Natural killer cell (primary cell): ENCODE results near the gene ATG13. TPM values are rescaled to one million over a fixed set of nuclear protein-coding genes. Genes with fewer than 3 reads are reported as not detected.
"Not testable (repeated sequence)": the region's sequence is repeated elsewhere in the genome, so short reads cannot be mapped to it uniquely, and the experiment has no call there.

ENCODE experiments used
- ATAC-seq, 3 donors: fragments of 150-1000 bp in 2 of 3; fragments of 200-7000 bp in 1 of 3; cut with Tn5 transposase; 1 replicate in 1 of 3; 2 replicates in 2 of 3; pipeline ENCODE4 v1.10.0; 2021; ENCODE audit warnings: mild to moderate bottlenecking in 2 of 3, moderate library complexity in 2 of 3
- DNase-seq, 2 donors: peaks; one replicate each; pipeline versions ENCODE4 v3.0.0 to v3.0.0-alpha.2; 2013 to 2021; ENCODE audit warnings: mixed read lengths in 1 of 2
- H3K27ac ChIP-seq: one replicate; pipeline ENCODE4 v1.5.1; 2013; ENCODE audit warnings: mild to moderate bottlenecking, low read length
- H3K27me3 ChIP-seq: one replicate; pipeline ENCODE4 v1.6.1; 2013; ENCODE audit warnings: low read length; ENCODE audit not compliant: control insufficient read depth, insufficient read depth
- H3K36me3 ChIP-seq: one replicate; pipeline ENCODE4 v1.6.1; 2013; ENCODE audit warnings: low read length; ENCODE audit not compliant: control insufficient read depth, insufficient read depth
- H3K4me1 ChIP-seq: one replicate; pipeline ENCODE4 v1.6.1; 2013; ENCODE audit warnings: low read length; ENCODE audit not compliant: control insufficient read depth, insufficient read depth
- H3K4me3 ChIP-seq: one replicate; pipeline ENCODE4 v1.5.1; 2013; ENCODE audit warnings: low read length
- H3K9me3 ChIP-seq: one replicate; pipeline ENCODE4 v1.6.1; 2013; ENCODE audit warnings: low read length; ENCODE audit not compliant: control insufficient read depth, insufficient read depth
- H3K27ac Mint-ChIP-seq, 2 donors: one replicate each; pipeline ENCODE4 v1.8.0; 2022; ENCODE audit warnings: mild to moderate bottlenecking in 2 of 2, mixed read lengths in 2 of 2, moderate library complexity in 1 of 2
- H3K27me3 Mint-ChIP-seq, 2 donors: one replicate each; pipeline ENCODE4 v1.8.0; 2022; ENCODE audit warnings: low read depth in 2 of 2, mixed read lengths in 2 of 2
- H3K36me3 Mint-ChIP-seq: one replicate; pipeline ENCODE4 v1.8.0; 2022; ENCODE audit warnings: mixed read lengths
- H3K4me1 Mint-ChIP-seq, 2 donors: one replicate each; pipeline ENCODE4 v1.8.0; 2022; ENCODE audit warnings: mixed read lengths in 2 of 2
- H3K4me3 Mint-ChIP-seq: one replicate; pipeline ENCODE4 v1.8.0; 2022; ENCODE audit warnings: mild to moderate bottlenecking, moderate library complexity, mixed read lengths
- H3K9me3 Mint-ChIP-seq, 2 donors: one replicate each; pipeline ENCODE4 v1.8.0; 2022; ENCODE audit warnings: mixed read lengths in 2 of 2
- CTCF ChIP-seq: fragments of 200-600 bp; IDR thresholded peaks from one replicate; pipeline ENCODE4 v1.8.0; 2022; ENCODE audit warnings: antibody characterized with exemption
- WGBS: methylation state at CpG from one replicate; pipeline ENCODE4 v1.1.7; 2013; ENCODE audit warnings: missing lambda C conversion rate; ENCODE audit not compliant: insufficient coverage; 5-methylcytosine and 5-hydroxymethylcytosine counted together
- intact Hi-C: fragments of 100-400 bp; cut with micrococcal nuclease; formaldehyde crosslinking; loops from one replicate; pipeline ENCODE4 v1.14.2; 2022
- total RNA-seq, 4 donors: library from RNA; stranded (reverse); fragments of 120-200 nt in 1 of 4; gene quantifications; one replicate each; pipeline versions ENCODE4 v1.2.3 to v1.2.4, GENCODE V29; 2013 to 2022

ATG13 gene
- total RNA-seq, 3 donors from 2014 or later (not counting 1 experiment from before 2014, with no cell fraction given): 125 to 137 (median 132) TPM

GRCh38 chr11:46701078-46701654 lies 83.8 kb downstream of the ATG13 start:
- TF ChIP-seq CTCF: no peak
- no peak for DNase-seq
- no peak for ATAC-seq
- no peaks in the 10 kb centered on the region for H3K27me3 ChIP-seq
- peak overlapping the region; percentile 85 for H3K4me3 ChIP-seq
- Mint-ChIP-seq H3K36me3 (no peaks in the 10 kb centered on the region), H3K4me1 (peaks cover 32 to 50% of the 10 kb centered on the region in 2 donors), H3K9me3 (no peaks in the 10 kb centered on the region), H3K27me3 (no peaks in the 10 kb centered on the region), H3K27ac (peak overlapping the region; percentile 84 to 94), H3K4me3 (peak overlapping the region; percentile 97)
- intact Hi-C loops: loop anchor here (2.0 kb wide), 2 partner anchors 352 to 548 kb away; partner anchors contain the start of gene ACP2
- peaks cover 40% of the 10 kb centered on the region for H3K36me3 ChIP-seq
- H3K9me3 ChIP-seq: no peaks in the 10 kb centered on the region
- WGBS: 2% methylated on average over 29 of the region's 29 CpGs
- peaks cover 41% of the 10 kb centered on the region for H3K4me1 ChIP-seq
- H3K27ac ChIP-seq: peak overlapping the region; percentile 53

DNA sequence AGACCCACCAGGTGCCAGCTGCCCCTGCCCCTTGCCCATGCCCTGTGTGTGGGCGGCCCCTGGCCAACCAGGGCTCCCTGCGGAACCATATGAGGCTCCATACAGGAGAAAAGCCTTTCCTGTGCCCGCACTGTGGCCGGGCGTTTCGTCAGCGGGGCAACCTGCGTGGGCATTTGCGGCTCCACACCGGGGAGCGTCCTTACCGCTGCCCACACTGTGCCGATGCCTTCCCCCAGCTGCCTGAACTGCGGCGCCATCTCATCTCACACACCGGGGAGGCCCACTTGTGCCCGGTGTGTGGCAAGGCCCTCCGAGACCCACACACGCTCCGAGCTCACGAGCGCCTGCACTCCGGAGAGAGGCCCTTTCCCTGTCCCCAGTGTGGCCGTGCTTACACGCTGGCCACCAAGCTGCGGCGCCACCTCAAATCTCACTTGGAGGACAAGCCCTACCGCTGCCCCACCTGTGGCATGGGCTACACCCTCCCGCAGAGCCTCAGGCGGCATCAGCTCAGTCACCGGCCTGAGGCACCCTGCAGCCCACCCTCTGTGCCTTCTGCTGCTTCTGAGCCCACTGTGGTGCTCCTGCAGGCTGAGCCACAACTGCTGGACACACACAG lies 87.8 kb downstream of the ATG13 start:
- H3K4me3 ChIP-seq: no peak overlapping the region
- H3K4me1 Mint-ChIP-seq: peaks cover 16 to 29% of the 10 kb centered on the region in 2 donors
- H3K4me1 ChIP-seq: peaks cover 14% of the 10 kb centered on the region
- no peak overlapping the region for H3K27ac Mint-ChIP-seq
- no peak overlapping the region for H3K27ac ChIP-seq
- H3K4me3 Mint-ChIP-seq: no peak overlapping the region
- ATAC-seq (no peak), DNase-seq (no peak)
- peaks cover 41% of the 10 kb centered on the region for H3K36me3 ChIP-seq
- no peaks in the 10 kb centered on the region for H3K36me3 Mint-ChIP-seq
- H3K9me3 Mint-ChIP-seq: no peaks in the 10 kb centered on the region
- H3K9me3 ChIP-seq: no peaks in the 10 kb centered on the region
- intact Hi-C loops: no loop called here
- no peaks in the 10 kb centered on the region for H3K27me3 ChIP-seq
- H3K27me3 Mint-ChIP-seq: no peaks in the 10 kb centered on the region
- WGBS: 97% methylated on average over 31 of the region's 31 CpGs
- no peak for TF ChIP-seq CTCF

DNA sequence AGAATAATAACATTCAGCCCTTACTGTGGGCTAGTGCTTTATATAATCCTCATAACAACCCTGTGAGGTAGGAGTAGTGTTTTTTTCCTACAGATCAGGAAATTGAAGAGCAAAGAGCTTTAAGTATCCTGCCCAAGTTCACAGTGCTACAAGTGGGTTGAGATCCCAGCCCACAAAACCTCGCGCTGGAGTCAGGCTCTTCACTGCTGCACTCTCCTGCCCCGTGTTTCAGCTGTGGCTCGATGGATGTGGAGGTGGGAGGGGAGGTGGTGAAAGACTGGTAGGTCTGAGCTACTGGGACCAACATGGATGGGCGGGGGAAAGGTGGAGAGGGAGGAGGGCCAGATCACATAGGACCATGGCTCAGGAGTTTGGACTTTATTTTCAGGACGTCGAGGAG lies 89.5 kb downstream of the ATG13 start:
- H3K4me1 ChIP-seq: peaks cover 7% of the 10 kb centered on the region
- intact Hi-C loops: no loop called here
- peaks cover 41% of the 10 kb centered on the region for H3K36me3 ChIP-seq

DNA sequence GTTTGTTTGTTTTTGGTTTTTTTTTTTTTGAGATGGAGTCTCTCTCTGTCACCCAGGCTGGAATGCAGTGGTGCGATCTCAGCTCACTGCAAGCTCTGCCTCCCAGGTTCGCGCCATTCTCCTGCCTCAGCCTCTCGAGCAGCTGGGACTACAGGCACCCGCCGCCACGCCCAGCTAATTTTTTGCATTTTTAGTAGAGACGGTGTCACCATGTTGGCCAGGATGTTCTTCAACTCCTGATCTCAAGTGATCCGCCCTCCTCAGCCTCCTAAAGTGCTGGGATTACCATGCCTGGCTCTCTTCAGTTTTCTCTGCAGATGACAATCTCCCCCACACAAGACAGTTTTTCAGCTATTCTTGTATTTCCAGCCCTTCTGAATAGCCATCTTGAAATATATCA lies 92.0 kb downstream of the ATG13 start:
- H3K36me3 ChIP-seq: peaks cover 26% of the 10 kb centered on the region
- H3K4me3 ChIP-seq, DNase-seq, H3K27me3 ChIP-seq, intact Hi-C loops, H3K27ac Mint-ChIP-seq, ATAC-seq, H3K4me1 Mint-ChIP-seq, H3K4me1 ChIP-seq, H3K9me3 Mint-ChIP-seq, H3K36me3 Mint-ChIP-seq, H3K27me3 Mint-ChIP-seq, H3K4me3 Mint-ChIP-seq, H3K9me3 ChIP-seq, H3K27ac ChIP-seq: not testable (repeated sequence)
- 95% methylated on average over 9 of the region's 9 CpGs for WGBS

More for the DNA sequence above, 89.5 kb downstream of the ATG13 start:
- Histone ChIP-seq H3K9me3 (no peaks in the 10 kb centered on the region), H3K27me3 (no peaks in the 10 kb centered on the region), H3K4me3 (no peak overlapping the region), H3K27ac (no peak overlapping the region)
- ATAC-seq: no peak
- no peaks in the 10 kb centered on the region for H3K27me3 Mint-ChIP-seq
- no peaks in the 10 kb centered on the region for H3K9me3 Mint-ChIP-seq
- H3K36me3 Mint-ChIP-seq: no peaks in the 10 kb centered on the region
- no peak overlapping the region for H3K27ac Mint-ChIP-seq
- no peak for DNase-seq
- H3K4me3 Mint-ChIP-seq: no peak overlapping the region
- 93% methylated on average over 7 of the region's 7 CpGs for WGBS
- no peak for TF ChIP-seq CTCF
- peaks cover under 1 to 12% of the 10 kb centered on the region in 2 donors for H3K4me1 Mint-ChIP-seq
